AG04450 (cell line): ENCODE measurements around the gene MED29. TPM values are rescaled to one million over a fixed set of nuclear protein-coding genes. Genes with fewer than 3 reads are reported as not detected.

Experiments
- CTCF ChIA-PET: fragments of 300-600, 350-600 bp; formaldehyde crosslinking; extraction: SDS; loops from one replicate; lab custom pipeline; 2022; ENCODE audit warnings: antibody characterized with exemption, inconsistent platforms; lab: Charles Lee
- POLR2A ChIA-PET: fragments of 350-600 bp; formaldehyde crosslinking; extraction: SDS; loops from one replicate; lab custom pipeline; 2021; ENCODE audit warnings: antibody characterized with exemption, inconsistent platforms; lab: Yijun Ruan, JAX
- DNase-seq: peaks from one replicate; pipeline ENCODE4 v3.0.0-alpha.2; 2011; ENCODE audit warnings: low read depth, low spot score
- H3K27ac ChIP-seq: one replicate; pipeline ENCODE4 v1.5.1; 2012; ENCODE audit warnings: low read depth, low read length, control low read depth
- H3K27me3 ChIP-seq: one replicate; pipeline ENCODE4 v1.6.0; 2012; ENCODE audit warnings: low read length; ENCODE audit not compliant: control insufficient read depth, insufficient read depth
- H3K4me3 ChIP-seq: 2 replicates; pipeline ENCODE4 v1.5.1; 2011; ENCODE audit warnings: mild to moderate bottlenecking, low read depth, low read length, control low read depth
- H3K9me3 ChIP-seq: 2 replicates; pipeline ENCODE4 v1.5.1; 2012; ENCODE audit warnings: low read length; ENCODE audit not compliant: control insufficient read depth, insufficient read depth
- CTCF ChIP-seq: IDR thresholded peaks from 2 replicates; pipeline ENCODE4 v1.5.1; 2011; ENCODE audit warnings: low read depth, low read length, control low read depth, inconsistent platforms
- polyA plus RNA-seq: library from polyadenylated mRNA; depleted of rRNA; stranded (reverse); fragments of >200 nt; gene quantifications from 2 replicates; pipeline ENCODE4 v1.2.3, GENCODE V29; 2011

MED29 gene
- polyA plus RNA-seq, 1 experiment: 28.0 TPM

GRCh38 chr19:39416152-39417120 lies 25.3 kb downstream of the MED29 start:
- peak overlapping the region; percentile 84; the same call in 1 of the 2 replicates for H3K4me3 ChIP-seq
- CTCF ChIA-PET: interaction anchor here (1.5 kb wide), 1 partner anchor 19 kb away, joined by 5 read pairs; the partner anchor contains the start of gene RPS16
- no peak for DNase-seq
- POLR2A ChIA-PET: interaction anchor here (4.5 kb wide), 1 partner anchor 19 kb away, joined by 44 read pairs; the partner anchor contains the start of gene RPS16
- no peaks in the 10 kb centered on the region for H3K27me3 ChIP-seq
- no peak overlapping the region for H3K27ac ChIP-seq
- H3K9me3 ChIP-seq: no peaks in the 10 kb centered on the region; the same call in 1 of the 2 replicates
- no peak for TF ChIP-seq CTCF

- no peak overlapping the region for H3K4me3 ChIP-seq
- CTCF ChIA-PET: interaction anchor here (1.2 kb wide), 1 partner anchor 18 kb away, joined by 3 read pairs; the partner anchor contains the start of gene RPS16
- POLR2A ChIA-PET: interaction anchor here (0.6 to 4.5 kb wide), 2 partner anchors 12 to 18 kb away, joined by 4 to 44 read pairs; partner anchors contain the start of gene RPS16
- no peak for TF ChIP-seq CTCF
- no peaks in the 10 kb centered on the region; the same call in 1 of the 2 replicates for H3K9me3 ChIP-seq
- H3K27ac ChIP-seq: no peak overlapping the region
- H3K27me3 ChIP-seq: no peaks in the 10 kb centered on the region
- DNase-seq: no peak
These were observed 26.4 kb downstream of the MED29 start for GRCh38 chr19:39417463-39418181.

- no peaks in the 10 kb centered on the region for H3K27me3 ChIP-seq
- ChIA-PET POLR2A (interaction anchor here (0.6 to 2.3 kb wide), 3 partner anchors 10 to 20 kb away, joined by 3 to 12 read pairs (median 5); partner anchors contain the start of gene RPS16), CTCF (interaction anchor here (0.8 to 1.2 kb wide), 2 partner anchors 17 to 22 kb away, joined by 3 read pairs; partner anchors contain the start of gene RPS16)
- H3K4me3 ChIP-seq: no peak overlapping the region
- DNase-seq: no peak
- no peaks in the 10 kb centered on the region; the same call in 1 of the 2 replicates for H3K9me3 ChIP-seq
- TF ChIP-seq CTCF: no peak
- H3K27ac ChIP-seq: no peak overlapping the region
These were observed 27.8 kb downstream of the MED29 start for GRCh38 chr19:39419003-39419402.

- Histone ChIP-seq H3K27ac (no peak overlapping the region), H3K27me3 (no peaks in the 10 kb centered on the region), H3K4me3 (no peak overlapping the region), H3K9me3 (no peaks in the 10 kb centered on the region; the same call in 1 of the 2 replicates)
- POLR2A ChIA-PET: interaction anchor here (1.0 to 1.3 kb wide), 2 partner anchors 15 to 30 kb away, joined by 4 read pairs; partner anchors contain the start of genes MED29, PAF1 and RPS16
- no peak for DNase-seq
- no peak for TF ChIP-seq CTCF
- CTCF ChIA-PET: interaction anchor here (1.2 kb wide), 1 partner anchor 23 kb away, joined by 3 read pairs; no protein-coding TSS in a partner anchor
These were observed 29.6 kb downstream of the MED29 start for GRCh38 chr19:39420769-39421168.
